HG02678 (cell line): ENCODE measurements around the gene PGLYRP4.

Experiments
- ATAC-seq: cut with Tn5 transposase; IDR thresholded peaks from one replicate; pipeline ENCODE4 v1.9.1; 2021; ENCODE audit warnings: mild to moderate bottlenecking, moderate library complexity; ENCODE audit not compliant: unreplicated experiment

PGLYRP4 gene

GRCh38 chr1:153348511-153349362 lies at the start of gene PGLYRP4:
PGLYRP4 (minus strand) TSS chr1:153348841; CDS start chr1:153347932, 909 bp downstream.
- ATAC-seq: no peak

- no peak for ATAC-seq
Measured at GRCh38 chr1:153397924-153398651, 49.4 kb upstream of the PGLYRP4 start.

GRCh38 chr1:153397051-153397923 lies 48.6 kb upstream of the PGLYRP4 start:
- no peak for ATAC-seq

- ATAC-seq: no peak
Measured at GRCh38 chr1:153396461-153396860, 47.8 kb upstream of the PGLYRP4 start.

GRCh38 chr1:153395776-153396175 lies 47.1 kb upstream of the PGLYRP4 start:
- ATAC-seq: no peak

- no peak for ATAC-seq
Measured at GRCh38 chr1:153395136-153395685, 46.6 kb upstream of the PGLYRP4 start.

- ATAC-seq: no peak
Measured at GRCh38 chr1:153394391-153394790, 45.8 kb upstream of the PGLYRP4 start.

- no peak for ATAC-seq
Measured at GRCh38 chr1:153393926-153394325, 45.3 kb upstream of the PGLYRP4 start.

GRCh38 chr1:153392822-153393221 lies 44.2 kb upstream of the PGLYRP4 start:
- ATAC-seq: no peak

- no peak for ATAC-seq
Measured at GRCh38 chr1:153392258-153392657, 43.6 kb upstream of the PGLYRP4 start.

- ATAC-seq: no peak
Measured at GRCh38 chr1:153390938-153391710, 42.5 kb upstream of the PGLYRP4 start, which contains the start of gene S100A8. S100A8 (minus strand) TSS chr1:153391073; CDS start chr1:153390535, 538 bp downstream.

GRCh38 chr1:153389973-153390879 lies 41.6 kb upstream of the PGLYRP4 start:
- ATAC-seq: no peak

- ATAC-seq: no peak
Measured at GRCh38 chr1:153389401-153389800, 40.8 kb upstream of the PGLYRP4 start.

- ATAC-seq: no peak
Measured at GRCh38 chr1:153387785-153388184, 39.1 kb upstream of the PGLYRP4 start.

- ATAC-seq: no peak
Measured at GRCh38 chr1:153387001-153387400, 38.4 kb upstream of the PGLYRP4 start.

- ATAC-seq: no peak
Measured at GRCh38 chr1:153386500-153386901, 37.9 kb upstream of the PGLYRP4 start.

GRCh38 chr1:153384958-153385580 lies 36.4 kb upstream of the PGLYRP4 start:
- no peak for ATAC-seq

GRCh38 chr1:153380711-153381110 lies 32.1 kb upstream of the PGLYRP4 start:
- ATAC-seq: no peak
